Stimulated activated CD8-positive, alpha-beta memory T cell treated with anti-CD3 and anti-CD28 coated beads, Interleukin-4, amount 100 ng/mL, for 24 hours (primary cell): ENCODE results near the gene OR10A3.

Experiments
- DNase-seq: peaks from one replicate; pipeline ENCODE4 v3.0.0-alpha.2; 2020; ENCODE audit warnings: low read depth

Gene OR10A3

DNA sequence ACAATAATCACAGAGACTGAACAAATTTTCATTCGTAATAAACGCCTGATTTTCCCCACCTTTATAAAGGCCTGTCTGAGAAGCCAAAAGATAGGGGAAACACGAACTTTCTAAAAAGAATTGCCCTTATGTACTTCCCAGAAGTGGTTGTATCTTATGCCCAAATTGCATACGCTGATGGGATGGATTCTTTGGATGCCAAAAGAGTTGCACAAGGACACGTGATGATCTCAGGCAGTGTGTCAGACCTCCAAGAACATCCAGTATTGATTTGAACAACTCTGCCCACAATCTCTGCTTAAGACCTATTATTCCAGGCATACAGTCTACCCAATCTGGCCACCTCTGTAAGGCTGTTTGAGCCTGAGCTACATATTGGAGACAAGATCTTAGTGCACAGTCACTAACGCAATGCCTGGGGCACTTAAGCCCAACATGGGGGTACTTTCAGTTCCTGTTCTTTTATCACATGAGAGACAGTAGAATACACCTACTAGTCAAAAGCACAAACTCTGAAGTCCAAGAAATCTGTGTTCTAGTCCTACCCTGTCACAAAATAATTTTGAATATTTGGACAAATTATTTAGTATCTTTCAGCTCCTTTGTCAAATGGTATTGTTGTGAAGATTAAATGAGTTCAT, 49.3 kb downstream of the OR10A3 start:
- no peak for DNase-seq

DNA sequence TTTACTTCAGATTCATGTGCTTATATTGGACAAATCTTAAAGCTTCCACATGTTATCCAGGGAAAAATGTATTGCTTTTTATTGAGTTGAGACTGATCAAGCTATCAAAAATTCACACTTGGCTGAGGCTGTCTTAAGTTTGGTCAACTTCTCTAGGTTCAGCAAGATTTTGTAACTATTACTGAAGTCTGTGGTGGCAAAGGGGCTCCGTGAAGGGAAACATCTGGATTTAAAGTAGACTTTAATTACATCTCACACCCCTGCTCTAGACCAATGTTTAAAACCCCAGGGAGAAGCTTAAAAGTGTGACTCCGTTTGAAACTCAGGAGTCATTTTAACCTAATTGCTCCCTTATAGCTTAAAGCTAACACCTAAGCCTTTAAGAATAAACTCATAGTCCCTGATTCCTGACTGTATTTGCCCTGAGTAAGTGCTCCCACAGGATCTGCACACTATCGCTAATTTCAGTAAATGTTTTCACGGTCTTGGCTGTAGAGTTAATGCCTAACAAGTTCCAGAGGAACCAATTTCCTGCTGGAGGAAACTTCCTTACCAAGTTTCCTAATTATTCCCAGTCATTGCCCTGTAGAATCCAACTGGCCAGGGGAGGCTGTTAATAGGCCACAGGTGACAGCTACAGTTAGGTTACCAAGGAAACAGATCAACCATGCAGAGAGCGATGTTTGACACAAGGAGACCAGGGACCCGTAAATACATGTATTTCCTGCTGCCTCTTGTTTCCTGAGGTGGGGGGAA, 50.9 kb downstream of the OR10A3 start:
- no peak for DNase-seq

DNA sequence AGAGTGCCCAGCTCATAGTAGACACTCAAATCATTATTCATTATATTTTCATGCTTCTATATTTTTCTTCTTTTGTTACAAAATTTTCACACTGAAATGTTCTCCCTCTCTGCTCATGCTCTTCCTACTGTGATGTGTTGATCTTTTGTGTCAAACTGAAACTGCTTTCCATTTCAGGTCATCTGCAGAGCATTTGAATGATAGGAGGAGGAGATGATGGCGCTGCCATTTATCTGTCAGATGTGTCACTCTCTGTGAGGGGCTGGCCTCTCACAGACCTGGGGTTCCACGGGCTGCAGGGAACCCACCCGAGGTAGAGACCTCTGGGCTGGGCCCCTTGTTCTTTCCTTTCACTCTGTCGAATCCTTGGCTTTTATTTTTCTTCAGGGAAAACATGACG, 51.5 kb downstream of the OR10A3 start:
- no peak for DNase-seq
